ENCODE data around the gene ZKSCAN7.
"Not testable (repeated sequence)": the region's sequence is repeated elsewhere in the genome, so short reads cannot be mapped to it uniquely, and the experiment has no call there.

Gene ZKSCAN7

GRCh38 chr3:44554626-44555592, at the start of gene ZKSCAN7:
TSS of gene ZKSCAN7 (plus strand) at chr3:44555193. CDS start at chr3:44557048, 1,855 bp downstream.
- peak; percentile 78 for DNase-seq

GRCh38 chr3:44506556-44506955, 48.4 kb upstream of the ZKSCAN7 start:
- DNase-seq, result no peak

GRCh38 chr3:44506961-44507360, 48.0 kb upstream of the ZKSCAN7 start:
- DNase-seq, result no peak

- DNase-seq, result no peak
Observed at GRCh38 chr3:44509393-44509921, 45.5 kb upstream of the ZKSCAN7 start.

- peak; percentile 26 for DNase-seq
Observed at GRCh38 chr3:44510000-44510368, 45.0 kb upstream of the ZKSCAN7 start.

GRCh38 chr3:44511238-44511566, 43.8 kb upstream of the ZKSCAN7 start:
- no peak for DNase-seq

GRCh38 chr3:44513513-44513912, 41.5 kb upstream of the ZKSCAN7 start:
- DNase-seq, result no peak

- DNase-seq, result no peak
Observed at GRCh38 chr3:44516230-44516629, 38.8 kb upstream of the ZKSCAN7 start.

GRCh38 chr3:44518782-44519156, 36.2 kb upstream of the ZKSCAN7 start:
- DNase-seq, result no peak

GRCh38 chr3:44521721-44522120, 33.3 kb upstream of the ZKSCAN7 start:
- DNase-seq, result no peak

- DNase-seq, result no peak
Observed at GRCh38 chr3:44522494-44522933, 32.5 kb upstream of the ZKSCAN7 start.

GRCh38 chr3:44525060-44525459, 29.9 kb upstream of the ZKSCAN7 start:
- DNase-seq, result no peak

GRCh38 chr3:44529927-44530326, 25.1 kb upstream of the ZKSCAN7 start:
- DNase-seq, result no peak

- DNase-seq, result no peak
Observed at GRCh38 chr3:44530911-44531310, 24.1 kb upstream of the ZKSCAN7 start.

- not testable (repeated sequence) for DNase-seq
Observed at GRCh38 chr3:44534659-44535058, 20.3 kb upstream of the ZKSCAN7 start.

- DNase-seq, result no peak
Observed at GRCh38 chr3:44535364-44535763, 19.6 kb upstream of the ZKSCAN7 start.

- DNase-seq, result not testable (repeated sequence)
Observed at GRCh38 chr3:44544811-44545210, 10.2 kb upstream of the ZKSCAN7 start.

GRCh38 chr3:44555723-44556122, 730 bp downstream of the ZKSCAN7 start:
- DNase-seq, result no peak

GRCh38 chr3:44557074-44557473, 2.1 kb downstream of the ZKSCAN7 start:
- DNase-seq, result no peak

GRCh38 chr3:44561076-44561475, 6.1 kb downstream of the ZKSCAN7 start:
- DNase-seq, result no peak

GRCh38 chr3:44562147-44562546, 7.2 kb downstream of the ZKSCAN7 start:
- no peak for DNase-seq

GRCh38 chr3:44568561-44568960, 13.6 kb downstream of the ZKSCAN7 start:
- DNase-seq, result no peak

GRCh38 chr3:44571024-44571423, 16.0 kb downstream of the ZKSCAN7 start:
- no peak for DNase-seq

GRCh38 chr3:44576613-44577012, 21.6 kb downstream of the ZKSCAN7 start:
- DNase-seq, result no peak
